GM18909 (cell line): Measurements from ENCODE around the gene ATP5F1C.
"Not testable (repeated sequence)": the region's sequence is repeated elsewhere in the genome, so short reads cannot be mapped to it uniquely, and the experiment has no call there.

ENCODE experiments used
- ATAC-seq: cut with Tn5 transposase; IDR thresholded peaks from one replicate; pipeline ENCODE4 v1.9.1; 2021; ENCODE audit warnings: mild to moderate bottlenecking; ENCODE audit not compliant: unreplicated experiment, poor library complexity

Gene ATP5F1C

DNA sequence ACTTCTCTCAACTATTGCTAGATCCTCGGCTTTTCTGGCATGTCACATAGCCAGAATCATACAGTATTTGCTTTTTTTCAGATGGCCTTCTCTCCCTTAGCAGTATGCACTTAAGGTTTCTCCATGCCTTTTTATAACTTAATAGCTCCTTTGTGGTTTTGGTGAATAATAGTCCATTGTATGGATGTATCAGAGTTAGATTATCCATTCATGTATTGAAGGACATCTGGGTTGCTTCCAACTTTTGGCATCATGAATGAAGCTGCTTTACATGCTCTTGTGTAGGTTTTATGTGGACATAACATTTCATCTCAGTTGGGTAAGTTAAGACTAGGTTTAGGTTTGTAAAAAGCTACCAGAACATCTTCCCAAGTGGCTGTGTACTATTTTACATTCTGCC, 4.6 kb downstream of the ATP5F1C start:
- ATAC-seq = no peak

- ATAC-seq = no peak
Measured at GRCh38 chr10:7794251-7795026, 6.5 kb downstream of the ATP5F1C start.

GRCh38 chr10:7795605-7796004, 7.6 kb downstream of the ATP5F1C start:
- ATAC-seq = no peak

- ATAC-seq = no peak
Measured at GRCh38 chr10:7797582-7797981, 9.6 kb downstream of the ATP5F1C start.

- ATAC-seq = no peak
Measured at GRCh38 chr10:7802606-7803005, 14.6 kb downstream of the ATP5F1C start.

GRCh38 chr10:7804216-7804615, 16.2 kb downstream of the ATP5F1C start:
- ATAC-seq = no peak

GRCh38 chr10:7804741-7805140, 16.8 kb downstream of the ATP5F1C start:
- no peak for ATAC-seq

GRCh38 chr10:7808686-7809267, 20.8 kb downstream of the ATP5F1C start:
- no peak for ATAC-seq

GRCh38 chr10:7810443-7810842, 22.5 kb downstream of the ATP5F1C start:
- no peak for ATAC-seq

DNA sequence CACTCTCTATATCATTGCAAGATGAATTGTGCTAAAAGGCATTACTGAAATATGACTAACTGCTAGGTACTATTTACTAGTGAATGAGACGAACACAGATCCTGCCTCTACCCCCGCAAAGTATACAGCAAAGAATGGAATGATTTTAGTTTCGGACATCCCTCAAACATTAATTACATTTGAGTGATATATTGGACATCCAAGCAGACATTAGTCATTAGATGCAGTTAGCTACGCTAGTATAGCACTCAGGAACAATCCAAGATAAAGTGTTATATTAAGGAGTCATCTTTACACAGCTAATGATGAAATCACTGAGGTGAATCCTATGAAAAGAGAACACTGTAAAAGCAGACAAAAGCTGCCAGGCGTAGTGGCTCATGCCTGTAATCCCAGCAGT, 23.0 kb downstream of the ATP5F1C start:
- ATAC-seq = no peak

DNA sequence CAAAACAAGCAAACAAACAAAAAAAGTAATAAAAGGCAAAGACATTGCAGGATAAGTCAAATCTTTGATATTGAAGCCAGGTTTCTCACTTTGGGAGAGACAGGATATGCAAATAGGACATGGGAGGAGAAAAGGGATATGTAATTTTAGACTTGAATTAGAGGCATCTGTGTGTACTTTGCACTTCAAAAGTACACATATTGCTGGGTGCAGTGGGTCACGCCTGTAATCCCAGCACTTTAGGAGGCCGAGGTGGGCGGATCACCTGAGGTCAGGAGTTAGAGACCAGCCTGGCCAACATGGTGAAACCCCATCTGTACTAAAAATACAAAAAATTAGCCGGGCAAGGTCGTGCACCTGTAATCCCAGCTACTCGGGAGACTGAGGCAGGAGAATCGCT, 23.8 kb downstream of the ATP5F1C start:
- not testable (repeated sequence) for ATAC-seq

DNA sequence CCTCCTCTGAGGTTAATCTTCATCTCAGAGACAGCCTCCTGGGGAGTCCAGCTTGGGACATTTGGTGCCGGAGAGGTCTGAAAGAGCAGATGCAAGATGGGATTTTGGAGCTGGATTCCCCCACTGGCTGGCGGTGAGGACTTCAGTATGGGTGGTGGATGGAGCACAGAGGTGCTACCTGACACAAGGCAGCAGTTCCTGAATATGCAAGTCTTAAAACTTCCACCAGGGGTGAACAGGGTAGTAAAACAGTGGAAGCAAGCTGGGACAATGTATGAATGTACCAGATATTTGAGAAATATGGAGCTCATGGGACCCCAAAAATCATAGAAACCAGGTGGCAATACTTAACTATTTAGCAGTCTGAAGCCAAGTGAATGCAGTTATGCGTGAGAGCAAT, 25.5 kb downstream of the ATP5F1C start:
- ATAC-seq = no peak

DNA sequence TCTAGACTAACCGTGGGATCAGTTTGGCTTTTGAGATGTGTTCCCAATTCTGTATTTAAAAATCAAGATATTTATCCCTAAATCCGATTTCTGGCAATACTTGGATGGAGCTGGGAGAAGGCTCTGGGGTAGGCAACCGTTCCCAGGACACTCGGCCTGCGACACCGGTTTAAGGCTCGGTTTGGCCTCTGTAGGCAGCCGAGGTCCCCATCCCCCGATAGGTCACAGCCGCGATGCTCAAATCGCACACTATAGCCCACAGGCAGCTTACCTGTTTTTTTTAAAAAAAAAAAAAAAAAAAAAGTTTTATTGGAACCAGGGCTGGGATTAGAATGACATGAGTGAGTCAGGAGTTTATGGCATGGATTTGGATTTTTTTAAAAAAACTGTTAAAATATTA, 29.6 kb downstream of the ATP5F1C start:
- no peak for ATAC-seq

DNA sequence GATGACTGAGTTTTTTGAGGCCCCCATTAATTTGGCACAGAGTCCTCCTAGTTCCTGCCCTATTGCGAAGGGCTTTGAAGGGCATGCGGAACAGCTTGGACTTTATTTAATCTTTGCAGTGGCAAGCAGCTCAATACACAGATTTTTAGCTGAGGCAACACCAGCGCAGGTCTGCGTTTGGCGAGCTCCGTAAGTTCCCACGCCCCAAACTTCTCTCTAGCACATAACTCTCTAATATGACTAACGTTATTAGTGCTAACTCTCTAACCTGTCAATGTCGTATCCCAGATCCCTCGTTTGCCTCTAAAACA, 30.0 kb downstream of the ATP5F1C start:
- ATAC-seq = peak; percentile 22

DNA sequence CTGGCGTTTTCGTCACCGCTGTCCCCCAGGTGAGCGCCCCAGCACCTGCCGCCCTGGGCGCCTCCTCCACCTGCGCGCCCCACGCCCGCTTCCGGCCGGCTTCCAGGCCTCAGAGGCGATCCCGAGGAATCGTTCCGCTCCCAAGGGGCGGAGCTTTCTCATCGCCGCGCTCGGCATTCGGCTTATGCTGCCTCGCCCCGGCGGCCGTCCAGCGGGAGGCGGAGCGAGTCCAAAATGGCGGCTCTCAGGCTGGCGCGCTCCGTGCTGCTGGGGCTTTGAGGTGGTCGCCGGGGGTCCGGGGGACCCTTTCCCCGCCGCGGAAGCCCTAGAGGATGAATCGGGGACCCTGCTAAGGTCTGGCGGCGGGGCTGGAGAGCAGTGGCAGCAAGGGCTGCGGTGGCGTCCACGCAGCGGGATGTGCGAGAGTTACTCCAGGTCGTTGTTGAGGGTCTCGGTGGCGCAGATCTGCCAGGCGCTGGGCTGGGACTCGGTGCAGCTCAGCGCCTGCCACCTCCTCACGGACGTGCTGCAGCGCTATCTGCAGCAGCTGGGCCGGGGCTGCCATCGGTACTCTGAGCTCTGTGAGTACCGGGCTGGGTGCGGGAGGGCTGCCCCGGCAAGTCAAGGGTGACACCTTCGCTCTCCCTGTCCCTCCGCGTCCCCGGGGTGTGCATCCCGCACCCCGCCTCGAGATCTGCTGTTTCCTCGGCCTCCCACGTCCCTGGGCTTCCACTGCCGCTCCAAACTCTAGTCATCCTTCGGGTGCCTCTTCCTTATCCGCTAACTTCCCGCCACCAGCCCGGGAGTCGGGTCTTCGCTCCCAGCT, 30.5 kb downstream of the ATP5F1C start, which contains the start of gene TAF3:
TAF3 (plus strand) TSS at position 211 of the 826 bp plus-strand sequence; CDS start at position 416, 205 bp downstream.
- ATAC-seq = peak; percentile 87

GRCh38 chr10:7819121-7819460, 31.1 kb downstream of the ATP5F1C start:
- ATAC-seq = peak; percentile 51

- no peak for ATAC-seq
Measured at GRCh38 chr10:7824251-7824650, 36.3 kb downstream of the ATP5F1C start.

DNA sequence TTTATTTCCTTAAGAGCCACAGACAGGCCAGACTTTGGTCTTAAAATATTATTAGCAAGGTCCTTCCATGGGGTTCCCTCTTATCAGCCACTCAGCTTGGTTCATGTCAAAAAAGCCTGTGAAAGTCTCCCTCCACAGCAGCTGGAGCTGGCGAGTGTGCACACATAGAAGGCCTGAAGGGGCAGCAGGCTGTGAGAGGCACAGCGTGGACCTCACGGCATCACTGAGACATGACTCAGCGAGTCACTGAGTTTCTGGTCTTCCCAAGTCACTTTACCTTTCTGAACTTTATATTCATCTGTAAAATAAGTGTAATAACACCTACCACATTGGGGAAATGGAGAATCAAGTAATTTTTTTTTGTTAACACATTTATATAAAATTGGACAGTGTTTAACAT, 39.0 kb downstream of the ATP5F1C start:
- no peak for ATAC-seq

DNA sequence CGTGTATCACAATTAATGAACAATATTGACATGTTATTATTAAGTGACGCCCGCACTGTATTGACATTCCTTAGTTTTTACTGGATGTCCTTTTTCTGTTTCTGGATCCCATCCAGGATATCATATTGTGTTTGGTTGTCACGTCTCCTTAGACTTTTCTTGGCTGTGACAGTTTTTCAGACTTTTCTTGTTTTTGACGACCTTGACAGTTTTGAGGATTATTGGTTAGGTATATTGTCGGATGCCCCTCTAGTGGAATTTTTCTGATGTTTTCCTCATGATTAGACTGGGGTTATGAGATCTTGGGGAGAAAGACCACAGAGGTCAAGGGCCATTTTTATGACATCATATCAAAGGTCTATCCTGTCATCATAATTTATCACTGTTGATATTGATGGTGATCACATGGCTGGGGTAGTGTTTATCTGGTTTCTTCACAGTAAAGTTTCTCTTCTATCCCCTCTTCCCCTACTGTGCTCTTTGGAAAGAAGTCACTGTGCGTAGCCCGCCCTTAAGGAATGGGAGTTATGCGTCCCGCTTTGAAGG, 41.4 kb downstream of the ATP5F1C start:
- no peak for ATAC-seq

GRCh38 chr10:7832060-7832459, 44.1 kb downstream of the ATP5F1C start:
- ATAC-seq = no peak

GRCh38 chr10:7833210-7833609, 45.2 kb downstream of the ATP5F1C start:
- ATAC-seq = no peak
